ENCODE measurements around the gene ZNF18. TPM values are rescaled to one million over a fixed set of nuclear protein-coding genes. Genes with fewer than 3 reads are reported as not detected.
A peak's percentile ranks its signal among the peaks of the same experiment; 100 is the strongest.

The ZNF18 gene
- total and polyA plus RNA-seq, 2 donors (not counting 3 experiments of a cell fraction or from before 2014, with no cell fraction given) = 2.3 to 5.8 TPM

DNA sequence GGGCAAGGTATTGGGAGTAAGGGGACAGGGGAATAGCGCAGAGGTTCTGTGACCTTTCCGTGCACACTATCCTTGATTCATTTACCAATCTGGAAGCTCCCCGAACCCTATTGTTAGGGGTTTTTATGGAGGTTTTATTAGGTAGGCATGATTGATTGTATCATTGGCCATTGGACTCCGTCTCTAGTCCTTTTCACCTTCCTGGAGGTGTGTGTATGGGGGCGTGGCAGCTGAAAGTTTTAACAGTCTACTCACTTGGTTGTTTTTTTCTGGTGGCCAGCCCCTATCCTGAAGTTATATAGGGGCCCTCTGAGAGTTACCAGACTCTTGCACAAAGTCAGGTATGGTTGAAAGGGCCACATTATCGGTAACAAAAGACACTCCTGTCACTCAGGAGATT, 46.4 kb upstream of the ZNF18 start:
- no peaks in the 10 kb centered on the region for H3K27me3 ChIP-seq (ENCODE audit: control insufficient read depth in 2 of 2, insufficient read depth in 2 of 2, low read length in 2 of 2)

GRCh38 chr17:12041312-12041711, 44.0 kb upstream of the ZNF18 start:
- H3K27me3 ChIP-seq (ENCODE audit: control insufficient read depth in 2 of 2, insufficient read depth in 2 of 2, low read length in 2 of 2) = no peaks in the 10 kb centered on the region
- no TSS peak for BruUV-seq (replicated peaks)
- peaks cover 43% of the 10 kb centered on the region for H3K79me2 ChIP-seq (ENCODE audit: control insufficient read depth, insufficient read depth, low read length)
- no peaks in the 10 kb centered on the region for H3K36me3 ChIP-seq (ENCODE audit: control insufficient read depth in 2 of 2, extremely low read depth in 1 of 2, insufficient read depth in 2 of 2, low read length in 2 of 2)
- dilution Hi-C loops (cut with MboI; ENCODE audit: extremely low pct_ligation_motif_present, low sequenced_read_pairs) (no loop called here), intact Hi-C loops (cut with micrococcal nuclease) (no loop called here)
- H3K9me1 ChIP-seq (replicated peaks; ENCODE audit: control insufficient read depth, extremely low read depth, insufficient read depth, low read length) = peaks cover 2% of the 10 kb centered on the region
- no peaks in the 10 kb centered on the region for H3K9me3 ChIP-seq (replicated peaks; ENCODE audit: control insufficient read depth, insufficient read depth, low read length)
- H3K27ac ChIP-seq (ENCODE audit: insufficient read depth, low read depth, low read length) = no peak overlapping the region
- POLR2A ChIA-PET = no interaction called here
- H4K20me1 ChIP-seq (replicated peaks; ENCODE audit: control insufficient read depth, extremely low read depth, insufficient read depth, low read length) = peaks cover 8% of the 10 kb centered on the region
- peak overlapping the region; percentile 72 for H3K4me2 ChIP-seq (ENCODE audit: insufficient read depth, low read length)
- H3K4me1 ChIP-seq (ENCODE audit: control insufficient read depth, extremely low read depth, insufficient read depth, low read length) = peaks cover 7% of the 10 kb centered on the region
- CTCF ChIA-PET = interaction anchor here (0.6 kb wide), 1 partner anchor 55 kb away, joined by 3 read pairs; no protein-coding TSS in a partner anchor
- no peak overlapping the region for H3K9ac ChIP-seq (replicated peaks; ENCODE audit: extremely low read depth, insufficient read depth, low read length)
- no peak overlapping the region for H2AFZ ChIP-seq (ENCODE audit: low read depth, low read length)
- DNase-seq (ENCODE audit: low read depth, low spot score) = peak; percentile 57
- TF ChIP-seq JUN (IDR thresholded peaks at IDR 0.05; ENCODE audit: borderline replicate concordance, insufficient read depth, insufficient read length, low read depth) = peak; percentile 70
- TF ChIP-seq FOS (IDR thresholded peaks at IDR 0.05; ENCODE audit: borderline replicate concordance, insufficient read depth, low read length) = peak; percentile 89
- TF ChIP-seq GATA2 (IDR thresholded peaks at IDR 0.05; ENCODE audit: insufficient read depth, insufficient read length, low read depth, low read length) = no peak
- peak overlapping the region in 1 of 3 experiments; percentile 21 for H3K4me3 ChIP-seq (replicated peaks in 1 of 3; ENCODE audit: insufficient read depth in 1 of 3, low read depth in 1 of 3, low read length in 3 of 3)
- FAIRE-seq = peak; percentile 38

More for the DNA sequence above, 46.4 kb upstream of the ZNF18 start:
- H3K36me3 ChIP-seq (ENCODE audit: control insufficient read depth in 2 of 2, extremely low read depth in 1 of 2, insufficient read depth in 2 of 2, low read length in 2 of 2) = no peaks in the 10 kb centered on the region
- peaks cover 2% of the 10 kb centered on the region for H3K9me1 ChIP-seq (replicated peaks; ENCODE audit: control insufficient read depth, extremely low read depth, insufficient read depth, low read length)
- H3K4me3 ChIP-seq (replicated peaks in 1 of 3; ENCODE audit: insufficient read depth in 1 of 3, low read depth in 1 of 3, low read length in 3 of 3) = no peak overlapping the region
- no peak for DNase-seq (ENCODE audit: low read depth, low spot score)
- no peak overlapping the region for H3K27ac ChIP-seq (ENCODE audit: insufficient read depth, low read depth, low read length)
- no peak overlapping the region for H3K9ac ChIP-seq (replicated peaks; ENCODE audit: extremely low read depth, insufficient read depth, low read length)
- POLR2A ChIA-PET = no interaction called here
- peaks cover 13% of the 10 kb centered on the region for H3K4me1 ChIP-seq (ENCODE audit: control insufficient read depth, extremely low read depth, insufficient read depth, low read length)
- H4K20me1 ChIP-seq (replicated peaks; ENCODE audit: control insufficient read depth, extremely low read depth, insufficient read depth, low read length) = peaks cover 6% of the 10 kb centered on the region
- CTCF ChIA-PET = no interaction called here
- no peak for FAIRE-seq
- peaks cover 45% of the 10 kb centered on the region for H3K79me2 ChIP-seq (ENCODE audit: control insufficient read depth, insufficient read depth, low read length)
- BruUV-seq (replicated peaks) = no TSS peak
- TF ChIP-seq, protein P1, sequence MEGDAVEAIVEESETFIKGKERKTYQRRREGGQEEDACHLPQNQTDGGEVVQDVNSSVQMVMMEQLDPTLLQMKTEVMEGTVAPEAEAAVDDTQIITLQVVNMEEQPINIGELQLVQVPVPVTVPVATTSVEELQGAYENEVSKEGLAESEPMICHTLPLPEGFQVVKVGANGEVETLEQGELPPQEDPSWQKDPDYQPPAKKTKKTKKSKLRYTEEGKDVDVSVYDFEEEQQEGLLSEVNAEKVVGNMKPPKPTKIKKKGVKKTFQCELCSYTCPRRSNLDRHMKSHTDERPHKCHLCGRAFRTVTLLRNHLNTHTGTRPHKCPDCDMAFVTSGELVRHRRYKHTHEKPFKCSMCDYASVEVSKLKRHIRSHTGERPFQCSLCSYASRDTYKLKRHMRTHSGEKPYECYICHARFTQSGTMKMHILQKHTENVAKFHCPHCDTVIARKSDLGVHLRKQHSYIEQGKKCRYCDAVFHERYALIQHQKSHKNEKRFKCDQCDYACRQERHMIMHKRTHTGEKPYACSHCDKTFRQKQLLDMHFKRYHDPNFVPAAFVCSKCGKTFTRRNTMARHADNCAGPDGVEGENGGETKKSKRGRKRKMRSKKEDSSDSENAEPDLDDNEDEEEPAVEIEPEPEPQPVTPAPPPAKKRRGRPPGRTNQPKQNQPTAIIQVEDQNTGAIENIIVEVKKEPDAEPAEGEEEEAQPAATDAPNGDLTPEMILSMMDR (IDR thresholded peaks at IDR 0.05; ENCODE audit: extremely low read depth in 1 of 2, insufficient read depth in 1 of 2, low read depth in 1 of 2, low read length in 2 of 2) = no peak
- TF ChIP-seq FOS (IDR thresholded peaks at IDR 0.05; ENCODE audit: borderline replicate concordance, insufficient read depth, low read length) (no peak), POLR2AphosphoS5 (IDR thresholded peaks at IDR 0.05; ENCODE audit: insufficient read depth, low read depth, low read length) (no peak), POLR2A (IDR thresholded peaks at IDR 0.05; ENCODE audit: low read depth, low read length) (no peak), GATA2 (IDR thresholded peaks at IDR 0.05; ENCODE audit: insufficient read depth, insufficient read length, low read depth, low read length) (no peak), JUN (IDR thresholded peaks at IDR 0.05; ENCODE audit: borderline replicate concordance, insufficient read depth, insufficient read length, low read depth) (no peak), MYC (IDR thresholded peaks at IDR 0.05; ENCODE audit: low read depth, low read length) (no peak)
- intact Hi-C loops (cut with micrococcal nuclease) (no loop called here), dilution Hi-C loops (cut with MboI; ENCODE audit: extremely low pct_ligation_motif_present, low sequenced_read_pairs) (no loop called here)
- no peak overlapping the region for H2AFZ ChIP-seq (ENCODE audit: low read depth, low read length)
- no peaks in the 10 kb centered on the region for H3K9me3 ChIP-seq (replicated peaks; ENCODE audit: control insufficient read depth, insufficient read depth, low read length)
- H3K4me2 ChIP-seq (ENCODE audit: insufficient read depth, low read length) = no peak overlapping the region
